Esophagus (tissue), 2 donors: ENCODE results near the gene GZF1. TPM values are rescaled to one million over a fixed set of nuclear protein-coding genes. Genes with fewer than 3 reads are reported as not detected.
A peak's percentile ranks its signal among the peaks of the same experiment; 100 is the strongest.

Experiments used
- H3K27ac ChIP-seq, 2 donors: one replicate each; pipeline ENCODE4 v1.5.1; 2013; ENCODE audit warnings: low read depth in 2 of 2, mild to moderate bottlenecking in 2 of 2, inconsistent platforms in 1 of 2, low read length in 1 of 2, moderate library complexity in 1 of 2
- H3K27me3 ChIP-seq, 2 donors: one replicate each; pipeline ENCODE4 v1.6.1; 2013; ENCODE audit warnings: low read length in 2 of 2, control low read depth in 1 of 2, mild to moderate bottlenecking in 1 of 2; ENCODE audit not compliant: insufficient read depth in 2 of 2, control insufficient read depth in 1 of 2
- H3K36me3 ChIP-seq, 2 donors: one replicate each; pipeline ENCODE4 v1.6.1; 2013; ENCODE audit warnings: low read length in 1 of 2; ENCODE audit not compliant: control insufficient read depth in 2 of 2, insufficient read depth in 2 of 2
- H3K4me1 ChIP-seq, 2 donors: one replicate each; pipeline ENCODE4 v1.6.1; 2013; ENCODE audit warnings: low read length in 1 of 2; ENCODE audit not compliant: control insufficient read depth in 2 of 2, insufficient read depth in 2 of 2
- H3K4me3 ChIP-seq, 2 donors: one replicate each; pipeline ENCODE4 v1.5.1; 2013; ENCODE audit warnings: low read length in 2 of 2, mild to moderate bottlenecking in 2 of 2, low read depth in 1 of 2, moderate library complexity in 1 of 2
- H3K9me3 ChIP-seq, 2 donors: one replicate each; pipeline ENCODE4 v1.6.1; 2013; ENCODE audit warnings: mild to moderate bottlenecking in 2 of 2, low read depth in 1 of 2, low read length in 1 of 2, moderate library complexity in 1 of 2; ENCODE audit not compliant: control insufficient read depth in 2 of 2, insufficient read depth in 1 of 2
- WGBS, 2 donors: extraction: QIAGEN DNeasy Blood & Tissue Kit; methylation state at CpG; one replicate each; pipeline ENCODE4 v1.1.7; 2013; 5-methylcytosine and 5-hydroxymethylcytosine counted together
- polyA plus RNA-seq, 2 donors: library from polyadenylated mRNA; stranded (reverse); fragments of 200-250 nt; gene quantifications; one replicate each; pipeline ENCODE4 v1.2.3, GENCODE V29; 2013
- donor health status: healthy with polysubstance abuse.
- donor health status: Bipolar disorder and iron deficiency.

The GZF1 gene
- polyA plus RNA-seq, 2 donors = 3.2 to 3.6 TPM

GRCh38 chr20:23399568-23400241 lies 37.7 kb downstream of the GZF1 start:
- H3K27ac ChIP-seq = no peak overlapping the region
- H3K4me1 ChIP-seq = no peaks in the 10 kb centered on the region
- peaks cover 1 to 4% of the 10 kb centered on the region in 2 donors for H3K36me3 ChIP-seq
- no peaks in the 10 kb centered on the region for H3K9me3 ChIP-seq
- no peak overlapping the region for H3K4me3 ChIP-seq
- no peaks in the 10 kb centered on the region for H3K27me3 ChIP-seq
- 69 to 75% methylated on average over 6 of the region's 6 CpGs for WGBS, 2 donors

DNA sequence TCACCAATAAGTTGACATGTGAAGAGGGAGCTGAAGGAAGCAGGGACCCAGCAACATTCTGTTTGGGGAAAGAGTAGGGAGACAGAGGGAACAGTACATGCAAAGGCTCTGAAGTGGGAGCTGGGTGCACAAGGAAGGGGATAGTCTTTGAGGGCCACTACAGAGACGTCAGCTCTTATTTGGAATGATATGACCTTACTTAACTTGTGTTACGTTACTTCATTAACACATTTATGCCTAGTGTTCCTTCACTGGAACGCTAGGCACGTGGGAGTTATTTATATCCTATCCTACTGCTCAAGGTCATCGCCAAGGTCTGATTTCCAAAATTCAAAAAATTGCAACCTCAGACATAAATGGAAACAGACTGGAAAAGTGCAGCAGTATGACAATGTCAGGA lies 39.1 kb downstream of the GZF1 start:
- H3K4me1 ChIP-seq = no peaks in the 10 kb centered on the region
- H3K36me3 ChIP-seq = no peaks in the 10 kb centered on the region
- H3K9me3 ChIP-seq = no peaks in the 10 kb centered on the region
- 88 to 93% methylated on average over 5 of the region's 5 CpGs for WGBS, 2 donors
- H3K27me3 ChIP-seq = no peaks in the 10 kb centered on the region
- no peak overlapping the region for H3K27ac ChIP-seq
- no peak overlapping the region for H3K4me3 ChIP-seq

GRCh38 chr20:23403751-23404150 lies 41.8 kb downstream of the GZF1 start:
- Histone ChIP-seq H3K27ac (no peak overlapping the region), H3K4me1 (no peaks in the 10 kb centered on the region), H3K9me3 (no peaks in the 10 kb centered on the region), H3K36me3 (no peaks in the 10 kb centered on the region), H3K27me3 (no peaks in the 10 kb centered on the region), H3K4me3 (no peak overlapping the region)
- 63 to 70% methylated on average over 5 of the region's 5 CpGs for WGBS, 2 donors

GRCh38 chr20:23404196-23404595 lies 42.2 kb downstream of the GZF1 start:
- Histone ChIP-seq H3K4me1 (no peaks in the 10 kb centered on the region), H3K27me3 (no peaks in the 10 kb centered on the region), H3K9me3 (no peaks in the 10 kb centered on the region), H3K27ac (peak overlapping the region in 1 of 2 donors; percentile 15), H3K36me3 (no peaks in the 10 kb centered on the region), H3K4me3 (no peak overlapping the region)
- WGBS, 2 donors = 41 to 48% methylated on average over 3 of the region's 3 CpGs

DNA sequence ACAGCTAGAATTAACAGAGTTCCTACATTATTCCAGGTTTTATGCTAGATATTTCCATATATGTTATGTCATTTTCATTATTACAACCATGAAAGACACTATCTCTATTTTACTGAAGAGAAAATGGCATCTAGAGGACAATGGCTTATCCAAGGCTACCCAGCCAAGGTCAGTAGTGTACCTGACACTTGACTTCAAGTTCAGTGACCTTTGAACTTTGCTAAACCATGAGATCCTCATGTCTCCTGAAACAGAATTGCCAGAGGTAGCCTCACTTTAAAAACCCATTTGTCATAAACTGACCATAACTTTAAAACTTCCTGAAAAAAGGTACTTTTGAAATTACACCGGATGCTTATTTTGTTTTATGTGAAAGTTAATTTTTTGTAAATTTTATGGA lies 44.9 kb downstream of the GZF1 start:
- H3K4me1 ChIP-seq = no peaks in the 10 kb centered on the region

GRCh38 chr20:23407781-23408464 lies 45.9 kb downstream of the GZF1 start:
- Histone ChIP-seq H3K27ac (no peak overlapping the region), H3K9me3 (no peaks in the 10 kb centered on the region), H3K4me1 (no peaks in the 10 kb centered on the region), H3K36me3 (no peaks in the 10 kb centered on the region), H3K4me3 (no peak overlapping the region), H3K27me3 (no peaks in the 10 kb centered on the region)
- WGBS, 2 donors = 77 to 84% methylated on average over 2 of the region's 2 CpGs

More for the DNA sequence above, 44.9 kb downstream of the GZF1 start:
- 98 to 99% methylated on average over 1 of the region's 1 CpG for WGBS, 2 donors
- Histone ChIP-seq H3K9me3 (no peaks in the 10 kb centered on the region), H3K4me3 (no peak overlapping the region), H3K27ac (no peak overlapping the region), H3K27me3 (no peaks in the 10 kb centered on the region), H3K36me3 (no peaks in the 10 kb centered on the region)

DNA sequence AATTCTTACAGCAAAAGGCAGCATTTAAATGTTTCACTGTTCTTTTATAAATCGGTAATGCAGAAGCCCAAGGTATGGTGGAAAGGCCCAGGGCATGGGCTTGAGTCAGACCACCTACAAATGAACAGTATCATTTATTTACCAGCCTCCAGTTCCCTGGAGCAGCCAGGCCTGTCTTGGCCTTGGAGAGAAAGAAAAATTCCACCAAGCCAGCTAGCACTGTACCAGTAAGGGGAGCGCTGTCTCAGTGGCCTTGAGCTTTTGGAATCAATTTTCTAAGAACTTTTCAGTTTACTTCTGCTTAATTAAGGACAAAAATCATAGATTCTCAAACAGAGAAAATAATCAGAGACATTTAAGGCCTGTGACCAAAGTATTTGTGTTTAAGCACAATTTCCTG lies 47.0 kb downstream of the GZF1 start:
- Histone ChIP-seq H3K27me3 (no peaks in the 10 kb centered on the region), H3K4me1 (no peaks in the 10 kb centered on the region), H3K9me3 (no peaks in the 10 kb centered on the region), H3K27ac (no peak overlapping the region), H3K4me3 (no peak overlapping the region), H3K36me3 (no peaks in the 10 kb centered on the region)
- 85 to 98% methylated on average over 2 of the region's 2 CpGs for WGBS, 2 donors

DNA sequence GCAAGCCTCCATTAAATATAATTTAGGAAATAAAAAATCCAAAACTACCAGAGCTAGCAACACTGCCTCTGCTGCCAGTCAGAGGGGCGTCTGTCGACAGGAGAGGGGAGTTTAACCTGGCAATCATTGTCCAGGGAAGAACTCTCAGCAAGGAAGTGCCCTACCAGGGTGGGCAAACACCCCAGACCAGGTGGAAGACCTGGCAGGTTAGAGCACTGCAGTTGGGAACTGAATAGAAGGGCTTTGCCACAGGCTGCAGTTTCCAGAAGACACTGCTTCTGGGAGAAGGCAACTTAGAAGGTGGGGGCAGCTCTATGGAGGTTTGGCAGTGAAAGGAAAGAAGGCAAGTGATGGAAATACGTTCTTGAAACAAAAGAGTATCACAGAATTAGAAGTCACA lies 47.8 kb downstream of the GZF1 start:
- no peaks in the 10 kb centered on the region for H3K27me3 ChIP-seq
- H3K36me3 ChIP-seq = no peaks in the 10 kb centered on the region
- H3K4me1 ChIP-seq = no peaks in the 10 kb centered on the region
- no peak overlapping the region for H3K27ac ChIP-seq
- WGBS, 2 donors = 84 to 87% methylated on average over 3 of the region's 3 CpGs
- no peak overlapping the region for H3K4me3 ChIP-seq
- no peaks in the 10 kb centered on the region for H3K9me3 ChIP-seq

DNA sequence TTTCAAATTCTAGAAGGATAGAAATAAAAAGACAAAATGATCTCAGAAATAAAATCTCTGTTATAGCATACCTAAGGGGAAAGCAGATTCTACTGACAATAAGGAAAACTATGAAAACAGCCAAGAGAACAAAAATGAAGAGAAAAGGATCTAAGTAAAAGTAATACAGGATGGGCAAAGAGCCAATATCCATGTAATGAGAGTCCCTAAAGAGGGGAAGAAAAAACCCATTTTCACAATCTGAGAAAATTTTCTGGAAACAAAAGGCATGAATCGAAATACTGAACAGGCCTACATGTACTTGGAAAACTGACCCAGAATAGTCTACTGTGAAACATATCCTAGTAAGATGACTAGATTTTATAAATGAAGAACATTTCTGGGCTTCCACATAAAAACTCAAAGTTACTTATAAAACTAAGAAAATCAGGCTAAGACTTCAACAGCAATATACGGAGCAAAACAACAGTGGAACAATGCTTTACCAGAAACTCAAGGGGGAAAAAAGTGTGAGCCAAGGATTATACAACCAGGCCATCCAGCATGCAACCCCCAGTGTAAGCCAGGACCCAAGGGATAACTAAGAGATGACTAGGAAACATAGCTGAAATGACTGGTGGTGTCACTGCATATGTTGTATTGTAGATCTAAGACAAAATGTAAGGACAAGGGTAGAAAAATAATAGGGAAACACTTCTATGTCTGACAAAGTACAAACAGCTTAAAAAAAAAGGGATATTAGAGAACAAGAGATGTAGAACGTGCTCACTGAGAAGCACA lies 49.1 kb downstream of the GZF1 start:
- Histone ChIP-seq H3K27ac (no peak overlapping the region), H3K36me3 (no peaks in the 10 kb centered on the region), H3K9me3 (no peaks in the 10 kb centered on the region), H3K4me1 (no peaks in the 10 kb centered on the region), H3K27me3 (no peaks in the 10 kb centered on the region), H3K4me3 (no peak overlapping the region)
- WGBS, 2 donors = 91 to 93% methylated on average over 3 of the region's 3 CpGs
